Activated CD8-positive, alpha-beta memory T cell treated with anti-CD3 and anti-CD28 coated beads for 4 hours (primary cell): Measurements from ENCODE around the gene ATP11C.
"Not testable (repeated sequence)": the region's sequence is repeated elsewhere in the genome, so short reads cannot be mapped to it uniquely, and the experiment has no call there.

Experiments
- DNase-seq, 2 donors: peaks; one replicate each; pipeline ENCODE4 v3.0.0-alpha.2; 2020; ENCODE audit warnings: low read depth in 2 of 2

The ATP11C gene

GRCh38 chrX:139720979-139721378 lies 211.9 kb downstream of the ATP11C start:
- DNase-seq = no peak

- no peak for DNase-seq
These were observed 212.7 kb downstream of the ATP11C start for GRCh38 chrX:139720136-139720535.

GRCh38 chrX:139708067-139708466 lies 224.8 kb downstream of the ATP11C start, which contains the start of gene MCF2:
TSS of gene MCF2 (minus strand) at chrX:139708167. CDS start at chrX:139651744, 56,423 bp downstream.
- no peak for DNase-seq

- DNase-seq = no peak
These were observed 230.2 kb downstream of the ATP11C start for GRCh38 chrX:139702658-139703057.

GRCh38 chrX:139692908-139693307 lies 239.9 kb downstream of the ATP11C start:
- no peak for DNase-seq

- DNase-seq = no peak
These were observed 240.4 kb downstream of the ATP11C start for GRCh38 chrX:139692506-139692849.

GRCh38 chrX:139691843-139692505 lies 240.9 kb downstream of the ATP11C start:
- DNase-seq = no peak

- no peak for DNase-seq
These were observed 241.4 kb downstream of the ATP11C start for GRCh38 chrX:139691493-139691842.

GRCh38 chrX:139685175-139685574 lies 247.7 kb downstream of the ATP11C start:
- DNase-seq = not testable (repeated sequence)

- DNase-seq = no peak
These were observed 252.5 kb downstream of the ATP11C start for GRCh38 chrX:139680356-139680755.
